A673 (cell line): ENCODE data around the gene OGDHL. TPM values are rescaled to one million over a fixed set of nuclear protein-coding genes. Genes with fewer than 3 reads are reported as not detected.

Experiments
- BruUV-seq: library from RNA; stranded (reverse); fragments of 400-500 nt; replicated peaks from 2 replicates; lab custom pipeline; 2021; lab: Mats Ljungman, UMichigan
- CTCF ChIA-PET: fragments of 300-600 bp; sonication (Branson Sonifier 250); formaldehyde crosslinking; loops from one replicate; lab custom pipeline; 2022; ENCODE audit warnings: antibody characterized with exemption; lab: Charles Lee
- POLR2A ChIA-PET: fragments of 300-600 bp; sonication (Branson Sonifier 250); formaldehyde crosslinking; loops from one replicate; lab custom pipeline; 2022; ENCODE audit warnings: antibody characterized with exemption; ENCODE audit not compliant: low non-redundant PET; lab: Charles Lee
- DNase-seq: peaks from one replicate; pipeline ENCODE4 v3.0.0-alpha.2; 2015; ENCODE audit warnings: low spot score
- H3K27ac ChIP-seq: fragments of 200-600 bp; sonication (generic); 2 replicates; pipeline ENCODE4 v1.5.1; 2016; ENCODE audit warnings: mixed run types, low read depth, mild to moderate bottlenecking, mixed read lengths, antibody characterized with exemption, low read length; ENCODE audit not compliant: poor library complexity, severe bottlenecking
- H3K27me3 ChIP-seq: fragments of 200-600 bp; sonication (generic); replicated peaks from 2 replicates; pipeline ENCODE4 v1.6.1; 2017; ENCODE audit warnings: mixed run types, low read depth, mild to moderate bottlenecking, mixed read lengths, antibody characterized with exemption, low read length; ENCODE audit not compliant: insufficient read depth, poor library complexity
- H3K36me3 ChIP-seq: fragments of 200-600 bp; sonication (generic); 2 replicates; pipeline ENCODE4 v1.6.1; 2016; ENCODE audit warnings: mixed run types, mild to moderate bottlenecking, mixed read lengths, antibody characterized with exemption, low read length; ENCODE audit not compliant: insufficient read depth, poor library complexity, severe bottlenecking
- H3K4me1 ChIP-seq: fragments of 200-600 bp; sonication (generic); 2 replicates; pipeline ENCODE4 v1.6.1; 2017; ENCODE audit warnings: mixed run types, mild to moderate bottlenecking, mixed read lengths, antibody characterized with exemption, low read length; ENCODE audit not compliant: insufficient read depth, poor library complexity, severe bottlenecking
- H3K4me3 ChIP-seq: fragments of 200-600 bp; sonication (generic); 2 replicates; pipeline ENCODE4 v1.5.1; 2016; ENCODE audit warnings: low read depth, mixed run types, mild to moderate bottlenecking, mixed read lengths, low read length; ENCODE audit not compliant: poor library complexity, severe bottlenecking
- H3K9me3 ChIP-seq: fragments of 200-600 bp; sonication (generic); 2 replicates; pipeline ENCODE4 v1.6.1; 2016; ENCODE audit warnings: mixed run types, low read depth, mild to moderate bottlenecking, mixed read lengths, antibody characterized with exemption, low read length; ENCODE audit not compliant: poor library complexity, severe bottlenecking
- CTCF ChIP-seq: fragments of 300-800, 200-600 bp; sonication (generic); conservative IDR thresholded peaks from 2 replicates; pipeline ENCODE4 v1.5.1; 2017; ENCODE audit warnings: low read depth, mild to moderate bottlenecking, antibody characterized with exemption, low read length, moderate library complexity, mixed read lengths
- EZH2 ChIP-seq: fragments of 200-600 bp; sonication (generic); IDR thresholded peaks from 2 replicates; pipeline ENCODE4 v1.6.1; 2017; ENCODE audit warnings: borderline replicate concordance, low read depth, mild to moderate bottlenecking, mixed read lengths, antibody characterized with exemption, low read length; ENCODE audit not compliant: poor library complexity, severe bottlenecking
- intact Hi-C: fragments of 100-400 bp; cut with micrococcal nuclease; formaldehyde crosslinking; loops from one replicate; pipeline ENCODE4 v1.10.0; 2022; ENCODE audit not compliant: unreplicated experiment
- total RNA-seq: library from RNA; stranded (reverse); gene quantifications from 2 replicates; pipeline ENCODE4 v1.2.3, GENCODE V29; 2021

Gene OGDHL
- total RNA-seq, 1 experiment from 2014 or later = 1.6 TPM

GRCh38 chr10:49700211-49700610 is 61.9 kb downstream of the OGDHL start:
- BruUV-seq = no TSS peak
- CTCF ChIA-PET = no interaction called here
- Histone ChIP-seq H3K27me3 (peaks cover 4% of the 10 kb centered on the region), H3K4me3 (no peak overlapping the region), H3K36me3 (no peaks in the 10 kb centered on the region), H3K27ac (no peak overlapping the region), H3K4me1 (no peaks in the 10 kb centered on the region), H3K9me3 (no peaks in the 10 kb centered on the region)
- no peak for TF ChIP-seq EZH2
- no peak for TF ChIP-seq CTCF
- intact Hi-C loops = no loop called here
- POLR2A ChIA-PET = interaction anchor here (0.9 kb wide), 1 partner anchor 11 kb away, joined by 7 read pairs; no protein-coding TSS in a partner anchor
- DNase-seq = no peak

DNA sequence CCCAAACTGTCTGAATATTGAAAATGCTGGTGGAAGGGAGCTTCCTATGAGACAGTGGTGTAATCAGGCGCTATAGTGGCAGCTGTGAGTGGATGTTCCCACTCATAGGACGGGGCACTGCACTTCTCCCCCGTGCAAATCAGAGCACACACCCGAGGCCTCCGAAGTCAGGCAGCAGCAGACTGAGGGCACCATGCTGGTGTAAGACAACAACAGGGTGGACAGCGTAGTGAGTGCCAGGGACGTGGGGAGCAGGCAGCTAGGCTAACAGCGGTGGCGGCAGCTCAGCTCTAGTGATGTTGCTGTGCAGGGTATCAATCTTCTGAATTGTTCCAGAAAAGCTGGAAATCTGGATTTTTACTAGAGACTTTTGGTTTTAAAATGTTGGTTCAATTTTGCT is 63.4 kb downstream of the OGDHL start:
- Histone ChIP-seq H3K4me3 (no peak overlapping the region), H3K36me3 (no peaks in the 10 kb centered on the region), H3K4me1 (no peaks in the 10 kb centered on the region), H3K27me3 (peaks cover 4% of the 10 kb centered on the region), H3K27ac (no peak overlapping the region), H3K9me3 (no peaks in the 10 kb centered on the region)
- ChIA-PET CTCF (interaction anchor here (0.6 kb wide), 1 partner anchor 84 kb away, joined by 5 read pairs; no protein-coding TSS in a partner anchor), POLR2A (no interaction called here)
- DNase-seq = no peak
- TF ChIP-seq CTCF (no peak), EZH2 (no peak)
- no TSS peak for BruUV-seq
- intact Hi-C loops = no loop called here

DNA sequence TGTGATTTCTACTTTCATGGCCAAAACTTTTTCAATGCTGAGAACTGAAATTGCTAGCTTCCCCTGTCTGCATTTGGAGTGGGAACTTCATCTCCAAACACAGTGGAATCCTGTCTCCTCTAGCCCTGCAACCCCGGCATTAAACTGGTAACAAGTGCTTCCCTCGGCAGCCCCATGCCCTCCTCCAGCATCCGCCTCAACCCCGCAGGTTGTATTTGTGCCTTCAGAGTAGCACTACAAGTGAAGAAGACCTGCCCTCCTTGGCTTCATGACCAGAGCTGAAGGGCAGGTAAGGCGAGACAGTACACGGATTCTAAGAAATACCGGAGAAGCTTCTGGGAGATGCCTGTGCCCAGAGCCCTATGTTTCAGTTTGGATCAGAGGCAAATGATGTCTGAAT is 65.8 kb downstream of the OGDHL start:
- CTCF ChIA-PET = no interaction called here
- DNase-seq = no peak
- Histone ChIP-seq H3K36me3 (no peaks in the 10 kb centered on the region), H3K27ac (no peak overlapping the region), H3K4me3 (no peak overlapping the region), H3K27me3 (peaks cover 4% of the 10 kb centered on the region), H3K9me3 (no peaks in the 10 kb centered on the region), H3K4me1 (no peaks in the 10 kb centered on the region)
- intact Hi-C loops = no loop called here
- POLR2A ChIA-PET = no interaction called here
- TF ChIP-seq EZH2 = no peak
- no peak for TF ChIP-seq CTCF
- no TSS peak for BruUV-seq
